ENCODE results near the gene LSP1. TPM values are rescaled to one million over a fixed set of nuclear protein-coding genes. Genes with fewer than 3 reads are reported as not detected.
A peak's percentile ranks its signal among the peaks of the same experiment; 100 is the strongest.

Gene LSP1
- total and polyA plus RNA-seq, 2 of the 13 experiments (the other 11 are each of a cell fraction or from before 2014, with no cell fraction given): 0.59 to 1.00 TPM

DNA sequence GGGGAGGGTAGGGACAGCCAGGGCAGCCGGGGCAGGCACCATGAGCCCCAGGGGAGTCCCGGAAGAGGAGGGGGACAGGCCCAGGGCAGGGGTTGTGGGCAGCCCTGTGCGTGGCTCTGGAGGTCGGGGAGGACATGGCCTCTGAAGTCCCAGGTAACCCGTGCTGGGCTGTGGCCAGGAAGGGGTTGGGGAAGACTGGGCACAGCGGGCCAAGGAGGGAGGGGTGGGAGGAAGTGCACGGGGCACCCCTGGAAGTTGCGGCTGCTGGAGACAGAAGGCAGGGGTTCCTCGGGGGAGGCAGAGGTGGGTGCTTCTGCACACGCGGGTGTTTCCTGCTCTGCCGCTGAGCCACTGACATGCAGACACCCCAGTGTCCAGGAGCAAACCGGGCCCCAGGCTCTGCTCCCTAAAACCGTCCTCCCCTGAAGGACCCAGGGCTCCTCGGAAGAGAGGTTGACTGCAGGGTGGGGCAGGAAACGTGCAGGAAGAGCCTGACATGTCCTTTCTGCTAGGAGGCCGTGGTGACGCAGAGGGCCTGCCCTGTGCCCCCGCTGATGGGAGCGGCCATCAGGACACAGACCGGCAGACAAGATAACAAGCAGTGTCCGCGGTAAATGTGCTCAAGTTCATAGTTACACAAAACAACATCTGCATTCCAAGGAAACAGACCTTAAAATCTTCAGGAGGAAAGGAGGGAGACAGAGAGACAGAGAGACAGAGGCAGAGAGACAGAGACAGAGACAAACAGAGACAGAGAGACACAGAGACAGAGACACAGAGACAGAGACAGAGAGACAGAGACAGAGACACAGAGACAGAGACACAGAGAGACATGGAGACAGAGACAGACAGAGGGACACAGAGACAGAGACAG is 8.4 kb upstream of the LSP1 start (continued):
- TF ChIP-seq, protein P1, sequence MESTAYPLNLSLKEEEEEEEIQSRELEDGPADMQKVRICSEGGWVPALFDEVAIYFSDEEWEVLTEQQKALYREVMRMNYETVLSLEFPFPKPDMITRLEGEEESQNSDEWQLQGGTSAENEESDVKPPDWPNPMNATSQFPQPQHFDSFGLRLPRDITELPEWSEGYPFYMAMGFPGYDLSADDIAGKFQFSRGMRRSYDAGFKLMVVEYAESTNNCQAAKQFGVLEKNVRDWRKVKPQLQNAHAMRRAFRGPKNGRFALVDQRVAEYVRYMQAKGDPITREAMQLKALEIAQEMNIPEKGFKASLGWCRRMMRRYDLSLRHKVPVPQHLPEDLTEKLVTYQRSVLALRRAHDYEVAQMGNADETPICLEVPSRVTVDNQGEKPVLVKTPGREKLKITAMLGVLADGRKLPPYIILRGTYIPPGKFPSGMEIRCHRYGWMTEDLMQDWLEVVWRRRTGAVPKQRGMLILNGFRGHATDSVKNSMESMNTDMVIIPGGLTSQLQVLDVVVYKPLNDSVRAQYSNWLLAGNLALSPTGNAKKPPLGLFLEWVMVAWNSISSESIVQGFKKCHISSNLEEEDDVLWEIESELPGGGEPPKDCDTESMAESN (CRISPR knock-in tag; conservative IDR thresholded peaks at IDR 0.05): no peak
- no peak for TF ChIP-seq U2AF2 (IDR thresholded peaks at IDR 0.05; ENCODE audit: low read depth, low read length)
- no peak for TF ChIP-seq SPEN (CRISPR knock-in tag; IDR thresholded peaks at IDR 0.05; ENCODE audit: low read depth)
- no peak for TF ChIP-seq ZNF335 (CRISPR knock-in tag; IDR thresholded peaks at IDR 0.05)
- TF ChIP-seq ZNF263 (CRISPR knock-in tag; IDR thresholded peaks at IDR 0.05): 0 out of 2 replicates have a peak, but pooled peaks have one; percentile 58
- TF ChIP-seq ZNF17 (CRISPR knock-in tag; IDR thresholded peaks at IDR 0.05): no peak
- no peak for TF ChIP-seq GFI1 (CRISPR knock-in tag; IDR thresholded peaks at IDR 0.05; ENCODE audit: borderline replicate concordance)
- no peak for TF ChIP-seq PHF21A (CRISPR knock-in tag; IDR thresholded peaks at IDR 0.05)
- no peak for TF ChIP-seq HOXA3 (CRISPR knock-in tag; IDR thresholded peaks at IDR 0.05)
- TF ChIP-seq, protein P2, sequence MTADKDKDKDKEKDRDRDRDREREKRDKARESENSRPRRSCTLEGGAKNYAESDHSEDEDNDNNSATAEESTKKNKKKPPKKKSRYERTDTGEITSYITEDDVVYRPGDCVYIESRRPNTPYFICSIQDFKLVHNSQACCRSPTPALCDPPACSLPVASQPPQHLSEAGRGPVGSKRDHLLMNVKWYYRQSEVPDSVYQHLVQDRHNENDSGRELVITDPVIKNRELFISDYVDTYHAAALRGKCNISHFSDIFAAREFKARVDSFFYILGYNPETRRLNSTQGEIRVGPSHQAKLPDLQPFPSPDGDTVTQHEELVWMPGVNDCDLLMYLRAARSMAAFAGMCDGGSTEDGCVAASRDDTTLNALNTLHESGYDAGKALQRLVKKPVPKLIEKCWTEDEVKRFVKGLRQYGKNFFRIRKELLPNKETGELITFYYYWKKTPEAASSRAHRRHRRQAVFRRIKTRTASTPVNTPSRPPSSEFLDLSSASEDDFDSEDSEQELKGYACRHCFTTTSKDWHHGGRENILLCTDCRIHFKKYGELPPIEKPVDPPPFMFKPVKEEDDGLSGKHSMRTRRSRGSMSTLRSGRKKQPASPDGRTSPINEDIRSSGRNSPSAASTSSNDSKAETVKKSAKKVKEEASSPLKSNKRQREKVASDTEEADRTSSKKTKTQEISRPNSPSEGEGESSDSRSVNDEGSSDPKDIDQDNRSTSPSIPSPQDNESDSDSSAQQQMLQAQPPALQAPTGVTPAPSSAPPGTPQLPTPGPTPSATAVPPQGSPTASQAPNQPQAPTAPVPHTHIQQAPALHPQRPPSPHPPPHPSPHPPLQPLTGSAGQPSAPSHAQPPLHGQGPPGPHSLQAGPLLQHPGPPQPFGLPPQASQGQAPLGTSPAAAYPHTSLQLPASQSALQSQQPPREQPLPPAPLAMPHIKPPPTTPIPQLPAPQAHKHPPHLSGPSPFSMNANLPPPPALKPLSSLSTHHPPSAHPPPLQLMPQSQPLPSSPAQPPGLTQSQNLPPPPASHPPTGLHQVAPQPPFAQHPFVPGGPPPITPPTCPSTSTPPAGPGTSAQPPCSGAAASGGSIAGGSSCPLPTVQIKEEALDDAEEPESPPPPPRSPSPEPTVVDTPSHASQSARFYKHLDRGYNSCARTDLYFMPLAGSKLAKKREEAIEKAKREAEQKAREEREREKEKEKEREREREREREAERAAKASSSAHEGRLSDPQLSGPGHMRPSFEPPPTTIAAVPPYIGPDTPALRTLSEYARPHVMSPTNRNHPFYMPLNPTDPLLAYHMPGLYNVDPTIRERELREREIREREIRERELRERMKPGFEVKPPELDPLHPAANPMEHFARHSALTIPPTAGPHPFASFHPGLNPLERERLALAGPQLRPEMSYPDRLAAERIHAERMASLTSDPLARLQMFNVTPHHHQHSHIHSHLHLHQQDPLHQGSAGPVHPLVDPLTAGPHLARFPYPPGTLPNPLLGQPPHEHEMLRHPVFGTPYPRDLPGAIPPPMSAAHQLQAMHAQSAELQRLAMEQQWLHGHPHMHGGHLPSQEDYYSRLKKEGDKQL (CRISPR knock-in tag; IDR thresholded peaks at IDR 0.05; ENCODE audit: low read depth): no peak
- TF ChIP-seq ZMYM3 (CRISPR knock-in tag; IDR thresholded peaks at IDR 0.05): peak; percentile 71
- no peak for TF ChIP-seq LCORL (IDR thresholded peaks at IDR 0.05)
- TF ChIP-seq LCORL (CRISPR knock-in tag; IDR thresholded peaks at IDR 0.05): peak; percentile 24; the same call in 1 of the 2 replicates
- TF ChIP-seq CENPX (CRISPR knock-in tag; IDR thresholded peaks at IDR 0.05): no peak
- no peak for TF ChIP-seq FOSL2 (CRISPR knock-in tag; IDR thresholded peaks at IDR 0.05)
- TF ChIP-seq ZNF747 (CRISPR knock-in tag; IDR thresholded peaks at IDR 0.05; ENCODE audit: borderline replicate concordance): no peak
- TF ChIP-seq ZNF207 (IDR thresholded peaks at IDR 0.05; ENCODE audit: borderline replicate concordance): 0 out of 2 replicates have a peak, but pooled peaks have one; percentile 49
- TF ChIP-seq ATRX (CRISPR knock-in tag; IDR thresholded peaks at IDR 0.05; ENCODE audit: borderline replicate concordance): no peak
- TF ChIP-seq HHEX (CRISPR knock-in tag; IDR thresholded peaks at IDR 0.05): no peak

Measured in HepG2 (cell line).